BLaER1 treated with 17β-estradiol and CSF1 and Interleukin-3, amounts not matched to agents 10 nM and 100 nM (cell line): ENCODE data around the gene SYT2.
"Not testable (repeated sequence)": the region's sequence is repeated elsewhere in the genome, so short reads cannot be mapped to it uniquely, and the experiment has no call there.

ENCODE experiments used
- H3K27ac ChIP-seq, 11 experiments: shearing (Covaris generic); formaldehyde crosslinking; 2 replicates each; pipeline ENCODE4 v1.8.1; 2022
- H3K27me3 ChIP-seq, 11 experiments: shearing (Covaris generic); formaldehyde crosslinking; 2 replicates each; pipeline ENCODE4 v1.8.1; 2022
- H3K36me3 ChIP-seq, 11 experiments: shearing (Covaris generic); formaldehyde crosslinking; 2 replicates each; pipeline ENCODE4 v1.8.1; 2022
- H3K4me1 ChIP-seq, 10 experiments: shearing (Covaris generic); formaldehyde crosslinking; 2 replicates each; pipeline ENCODE4 v1.8.1; 2022
- H3K4me2 ChIP-seq, 11 experiments: shearing (Covaris generic); formaldehyde crosslinking; 2 replicates each; pipeline ENCODE4 v1.8.1; 2022
- H3K4me3 ChIP-seq, 10 experiments: shearing (Covaris generic); formaldehyde crosslinking; 2 replicates each; pipeline ENCODE4 v1.8.1; 2022
- H3K9ac ChIP-seq, 11 experiments: shearing (Covaris generic); formaldehyde crosslinking; 2 replicates each; pipeline ENCODE4 v1.8.1; 2022
- H3K9me3 ChIP-seq, 11 experiments: shearing (Covaris generic); formaldehyde crosslinking; replicated peaks in 1 of 11; 2 replicates each; pipeline ENCODE4 v1.8.1; 2022
- H4K20me1 ChIP-seq, 11 experiments: shearing (Covaris generic); formaldehyde crosslinking; 2 replicates each; pipeline ENCODE4 v1.8.1; 2022
- Cebpa-rat ChIP-seq, 11 experiments: shearing (Covaris generic); IDR thresholded peaks; 2 replicates each; pipeline ENCODE4 v1.8.1; 2022

SYT2 gene

GRCh38 chr1:202586871-202587270, 123.4 kb downstream of the SYT2 start:
- Histone ChIP-seq H3K4me1 (peaks cover 32 to 61% (median 55%) of the 10 kb centered on the region in 10 experiments), H3K9ac (no peak overlapping the region), H3K36me3 (peaks cover 0 to 4% (median 0%) of the 10 kb centered on the region in 11 experiments; a peak in 2 of 22 replicates), H4K20me1 (peaks cover 0 to 51% (median 4%) of the 10 kb centered on the region in 11 experiments; a peak in 5 of 22 replicates), H3K27me3 (peaks cover 0 to 97% (median 0%) of the 10 kb centered on the region in 11 experiments; a peak in 5 of 22 replicates), H3K9me3 (no peaks in the 10 kb centered on the region), H3K27ac (no peak overlapping the region), H3K4me3 (no peak overlapping the region), H3K4me2 (peak overlapping the region; percentile 4 to 81 (median 67); a peak in 20 of 22 replicates)
- no peak for TF ChIP-seq Cebpa-rat (IDR thresholded peaks at IDR 0.05)

- Histone ChIP-seq H3K4me2 (peak overlapping the region; percentile 4 to 81 (median 67); a peak in 20 of 22 replicates), H3K27me3 (peaks cover 0 to 97% (median 0%) of the 10 kb centered on the region in 11 experiments; a peak in 5 of 22 replicates), H3K27ac (no peak overlapping the region; a peak in 2 of 22 replicates), H3K4me3 (no peak overlapping the region), H3K9ac (no peak overlapping the region), H4K20me1 (peaks cover 0 to 44% (median 3%) of the 10 kb centered on the region in 11 experiments; a peak in 5 of 22 replicates), H3K36me3 (peaks cover 0 to 10% (median 0%) of the 10 kb centered on the region in 11 experiments; a peak in 6 of 22 replicates), H3K4me1 (peaks cover 32 to 60% (median 56%) of the 10 kb centered on the region in 10 experiments), H3K9me3 (no peaks in the 10 kb centered on the region)
- TF ChIP-seq Cebpa-rat (IDR thresholded peaks at IDR 0.05) = no peak
Measured at GRCh38 chr1:202586018-202586821, 124.0 kb downstream of the SYT2 start.

GRCh38 chr1:202585590-202585933, 124.7 kb downstream of the SYT2 start:
- Histone ChIP-seq H3K4me3 (no peak overlapping the region), H4K20me1 (peaks cover 0 to 38% (median 2%) of the 10 kb centered on the region in 11 experiments; a peak in 5 of 22 replicates), H3K9ac (no peak overlapping the region), H3K4me2 (peak overlapping the region in 9 of 11 experiments; percentile 32 to 81 (median 74); a peak in 14 of 22 replicates), H3K36me3 (peaks cover 0 to 17% (median 0%) of the 10 kb centered on the region in 11 experiments; a peak in 6 of 22 replicates), H3K27me3 (peaks cover 0 to 95% (median 0%) of the 10 kb centered on the region in 11 experiments; a peak in 5 of 22 replicates), H3K9me3 (no peaks in the 10 kb centered on the region), H3K27ac (no peak overlapping the region), H3K4me1 (peaks cover 32 to 60% (median 57%) of the 10 kb centered on the region in 10 experiments)
- TF ChIP-seq Cebpa-rat (IDR thresholded peaks at IDR 0.05) = no peak

- H3K4me2 ChIP-seq = no peak overlapping the region
- no peak overlapping the region for H3K9ac ChIP-seq
- no peak for TF ChIP-seq Cebpa-rat (IDR thresholded peaks at IDR 0.05)
- peaks cover 0 to 95% (median 0%) of the 10 kb centered on the region in 11 experiments; a peak in 5 of 22 replicates for H3K27me3 ChIP-seq
- H4K20me1 ChIP-seq = peaks cover 0 to 32% (median 0%) of the 10 kb centered on the region in 11 experiments; a peak in 4 of 22 replicates
- peaks cover 32 to 64% (median 59%) of the 10 kb centered on the region in 10 experiments for H3K4me1 ChIP-seq
- H3K27ac ChIP-seq = no peak overlapping the region
- no peaks in the 10 kb centered on the region for H3K9me3 ChIP-seq
- peaks cover 0 to 22% (median 0%) of the 10 kb centered on the region in 11 experiments; a peak in 6 of 22 replicates for H3K36me3 ChIP-seq
- H3K4me3 ChIP-seq = no peak overlapping the region
Measured at GRCh38 chr1:202584707-202585589, 125.3 kb downstream of the SYT2 start.

- Histone ChIP-seq H3K36me3 (peaks cover 0 to 22% (median 0%) of the 10 kb centered on the region in 11 experiments; a peak in 6 of 22 replicates), H3K4me1 (peaks cover 15 to 44% (median 37%) of the 10 kb centered on the region in 10 experiments), H3K27me3 (peaks cover 0 to 94% (median 0%) of the 10 kb centered on the region in 11 experiments; a peak in 4 of 22 replicates), H4K20me1 (peaks cover 0 to 18% (median 0%) of the 10 kb centered on the region in 11 experiments; a peak in 4 of 22 replicates)
- H3K9ac ChIP-seq, H3K27ac ChIP-seq, H3K9me3 ChIP-seq, H3K4me2 ChIP-seq, H3K4me3 ChIP-seq: not testable (repeated sequence)
Measured at GRCh38 chr1:202582350-202582749, 127.9 kb downstream of the SYT2 start.

GRCh38 chr1:202580619-202581018, 129.6 kb downstream of the SYT2 start:
- peaks cover 0 to 5% (median 0%) of the 10 kb centered on the region in 11 experiments; a peak in 1 of 22 replicates for H4K20me1 ChIP-seq
- peaks cover 0 to 94% (median 0%) of the 10 kb centered on the region in 11 experiments; a peak in 4 of 22 replicates for H3K27me3 ChIP-seq
- H3K27ac ChIP-seq = no peak overlapping the region
- no peak overlapping the region for H3K9ac ChIP-seq
- no peak for TF ChIP-seq Cebpa-rat (IDR thresholded peaks at IDR 0.05)
- no peaks in the 10 kb centered on the region for H3K9me3 ChIP-seq
- peaks cover 0 to 22% (median 0%) of the 10 kb centered on the region in 11 experiments; a peak in 6 of 22 replicates for H3K36me3 ChIP-seq
- H3K4me2 ChIP-seq = peak overlapping the region in 9 of 11 experiments; percentile 19 to 91 (median 78); a peak in 18 of 22 replicates
- no peak overlapping the region for H3K4me3 ChIP-seq
- peaks cover under 1 to 26% (median 20%) of the 10 kb centered on the region in 10 experiments; a peak in 18 of 20 replicates for H3K4me1 ChIP-seq

GRCh38 chr1:202579806-202580205, 130.4 kb downstream of the SYT2 start:
- no peaks in the 10 kb centered on the region for H3K9me3 ChIP-seq
- H3K4me2 ChIP-seq = peak overlapping the region in 9 of 11 experiments; percentile 19 to 91 (median 78); a peak in 15 of 22 replicates
- peaks cover 0 to 25% (median 19%) of the 10 kb centered on the region in 10 experiments; a peak in 16 of 20 replicates for H3K4me1 ChIP-seq
- peaks cover 0 to 10% (median 0%) of the 10 kb centered on the region in 11 experiments; a peak in 1 of 22 replicates for H4K20me1 ChIP-seq
- peaks cover 0 to 94% (median 0%) of the 10 kb centered on the region in 11 experiments; a peak in 4 of 22 replicates for H3K27me3 ChIP-seq
- no peak overlapping the region for H3K4me3 ChIP-seq
- no peak overlapping the region for H3K27ac ChIP-seq
- no peak overlapping the region for H3K9ac ChIP-seq
- TF ChIP-seq Cebpa-rat (IDR thresholded peaks at IDR 0.05) = no peak
- H3K36me3 ChIP-seq = peaks cover 0 to 30% (median 0%) of the 10 kb centered on the region in 11 experiments; a peak in 6 of 22 replicates

- no peak for TF ChIP-seq Cebpa-rat (IDR thresholded peaks at IDR 0.05)
- Histone ChIP-seq H3K36me3 (peaks cover 0 to 31% (median 0%) of the 10 kb centered on the region in 11 experiments; a peak in 6 of 22 replicates), H4K20me1 (peaks cover 0 to 10% (median 0%) of the 10 kb centered on the region in 11 experiments; a peak in 2 of 22 replicates), H3K27me3 (peaks cover 0 to 94% (median 0%) of the 10 kb centered on the region in 11 experiments; a peak in 4 of 22 replicates), H3K4me2 (no peak overlapping the region), H3K27ac (no peak overlapping the region), H3K9me3 (no peaks in the 10 kb centered on the region), H3K4me3 (no peak overlapping the region), H3K9ac (no peak overlapping the region), H3K4me1 (peaks cover 0 to 25% (median 19%) of the 10 kb centered on the region in 10 experiments; a peak in 16 of 20 replicates)
Measured at GRCh38 chr1:202578565-202578964, 131.7 kb downstream of the SYT2 start.
